ENCODE measurements around the gene AIF1L. TPM values are rescaled to one million over a fixed set of nuclear protein-coding genes. Genes with fewer than 3 reads are reported as not detected.

The AIF1L gene
- total and polyA plus RNA-seq, 2 of the 13 experiments (the other 11 are each of a cell fraction or from before 2014, with no cell fraction given): 12.4 to 36.5 TPM

DNA sequence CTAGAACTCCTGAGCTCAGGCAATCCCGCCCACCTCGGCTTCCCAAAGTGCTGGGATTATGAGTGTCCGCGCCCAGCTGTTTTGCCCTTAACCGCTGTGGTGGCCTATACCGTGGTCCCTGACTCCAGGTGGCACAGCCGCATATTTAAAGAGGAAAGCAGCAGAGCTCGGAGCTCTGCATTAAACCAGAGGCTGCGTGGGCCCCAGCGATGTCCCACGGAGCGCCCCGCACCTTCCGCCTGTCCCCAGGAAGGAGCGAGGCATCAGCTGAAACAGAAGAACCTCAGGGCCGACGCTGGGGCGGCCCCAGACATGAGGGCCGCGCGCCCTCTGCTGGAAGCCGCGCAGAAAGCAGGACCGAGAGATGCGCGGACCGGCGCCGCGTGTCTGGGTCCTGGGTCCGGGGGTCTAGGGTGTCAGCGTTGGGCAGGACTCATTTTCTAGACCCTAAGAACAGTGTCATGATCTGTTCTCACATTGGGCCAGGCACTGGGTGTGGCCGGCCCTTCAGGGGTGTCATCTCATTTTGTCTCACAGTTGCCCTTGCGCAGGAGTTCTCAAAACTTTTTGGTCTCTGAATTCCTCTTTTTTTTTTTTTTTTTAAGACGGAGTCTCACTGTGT lies 49.6 kb upstream of the AIF1L start (continued):
- TF ChIP-seq, protein P1, sequence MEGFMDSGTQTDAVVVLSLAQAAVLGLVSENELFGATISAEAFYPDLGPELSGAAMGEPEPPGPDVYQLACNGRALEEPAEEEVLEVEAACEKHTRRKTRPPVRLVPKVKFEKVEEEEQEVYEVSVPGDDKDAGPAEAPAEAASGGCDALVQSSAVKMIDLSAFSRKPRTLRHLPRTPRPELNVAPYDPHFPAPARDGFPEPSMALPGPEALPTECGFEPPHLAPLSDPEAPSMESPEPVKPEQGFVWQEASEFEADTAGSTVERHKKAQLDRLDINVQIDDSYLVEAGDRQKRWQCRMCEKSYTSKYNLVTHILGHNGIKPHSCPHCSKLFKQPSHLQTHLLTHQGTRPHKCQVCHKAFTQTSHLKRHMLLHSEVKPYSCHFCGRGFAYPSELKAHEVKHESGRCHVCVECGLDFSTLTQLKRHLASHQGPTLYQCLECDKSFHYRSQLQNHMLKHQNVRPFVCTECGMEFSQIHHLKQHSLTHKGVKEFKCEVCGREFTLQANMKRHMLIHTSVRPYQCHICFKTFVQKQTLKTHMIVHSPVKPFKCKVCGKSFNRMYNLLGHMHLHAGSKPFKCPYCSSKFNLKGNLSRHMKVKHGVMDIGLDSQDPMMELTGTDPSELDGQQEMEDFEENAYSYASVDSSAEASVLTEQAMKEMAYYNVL (CRISPR knock-in tag; IDR thresholded peaks at IDR 0.05; ENCODE audit: borderline replicate concordance): peak; percentile 19; the same call in 1 of the 2 replicates
- TF ChIP-seq, protein P2, sequence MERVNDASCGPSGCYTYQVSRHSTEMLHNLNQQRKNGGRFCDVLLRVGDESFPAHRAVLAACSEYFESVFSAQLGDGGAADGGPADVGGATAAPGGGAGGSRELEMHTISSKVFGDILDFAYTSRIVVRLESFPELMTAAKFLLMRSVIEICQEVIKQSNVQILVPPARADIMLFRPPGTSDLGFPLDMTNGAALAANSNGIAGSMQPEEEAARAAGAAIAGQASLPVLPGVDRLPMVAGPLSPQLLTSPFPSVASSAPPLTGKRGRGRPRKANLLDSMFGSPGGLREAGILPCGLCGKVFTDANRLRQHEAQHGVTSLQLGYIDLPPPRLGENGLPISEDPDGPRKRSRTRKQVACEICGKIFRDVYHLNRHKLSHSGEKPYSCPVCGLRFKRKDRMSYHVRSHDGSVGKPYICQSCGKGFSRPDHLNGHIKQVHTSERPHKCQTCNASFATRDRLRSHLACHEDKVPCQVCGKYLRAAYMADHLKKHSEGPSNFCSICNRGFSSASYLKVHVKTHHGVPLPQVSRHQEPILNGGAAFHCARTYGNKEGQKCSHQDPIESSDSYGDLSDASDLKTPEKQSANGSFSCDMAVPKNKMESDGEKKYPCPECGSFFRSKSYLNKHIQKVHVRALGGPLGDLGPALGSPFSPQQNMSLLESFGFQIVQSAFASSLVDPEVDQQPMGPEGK (CRISPR knock-in tag; IDR thresholded peaks at IDR 0.05): peak; percentile 49
- 0 out of 2 replicates have a peak, but pooled peaks have one; percentile 56 for TF ChIP-seq ZMAT3 (CRISPR knock-in tag; conservative IDR thresholded peaks at IDR 0.05)
- peak; percentile 47; the same call in 1 of the 2 replicates for TF ChIP-seq GABPB1 (CRISPR knock-in tag; IDR thresholded peaks at IDR 0.05)
- TF ChIP-seq, protein P3, sequence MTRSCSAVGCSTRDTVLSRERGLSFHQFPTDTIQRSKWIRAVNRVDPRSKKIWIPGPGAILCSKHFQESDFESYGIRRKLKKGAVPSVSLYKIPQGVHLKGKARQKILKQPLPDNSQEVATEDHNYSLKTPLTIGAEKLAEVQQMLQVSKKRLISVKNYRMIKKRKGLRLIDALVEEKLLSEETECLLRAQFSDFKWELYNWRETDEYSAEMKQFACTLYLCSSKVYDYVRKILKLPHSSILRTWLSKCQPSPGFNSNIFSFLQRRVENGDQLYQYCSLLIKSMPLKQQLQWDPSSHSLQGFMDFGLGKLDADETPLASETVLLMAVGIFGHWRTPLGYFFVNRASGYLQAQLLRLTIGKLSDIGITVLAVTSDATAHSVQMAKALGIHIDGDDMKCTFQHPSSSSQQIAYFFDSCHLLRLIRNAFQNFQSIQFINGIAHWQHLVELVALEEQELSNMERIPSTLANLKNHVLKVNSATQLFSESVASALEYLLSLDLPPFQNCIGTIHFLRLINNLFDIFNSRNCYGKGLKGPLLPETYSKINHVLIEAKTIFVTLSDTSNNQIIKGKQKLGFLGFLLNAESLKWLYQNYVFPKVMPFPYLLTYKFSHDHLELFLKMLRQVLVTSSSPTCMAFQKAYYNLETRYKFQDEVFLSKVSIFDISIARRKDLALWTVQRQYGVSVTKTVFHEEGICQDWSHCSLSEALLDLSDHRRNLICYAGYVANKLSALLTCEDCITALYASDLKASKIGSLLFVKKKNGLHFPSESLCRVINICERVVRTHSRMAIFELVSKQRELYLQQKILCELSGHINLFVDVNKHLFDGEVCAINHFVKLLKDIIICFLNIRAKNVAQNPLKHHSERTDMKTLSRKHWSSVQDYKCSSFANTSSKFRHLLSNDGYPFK (CRISPR knock-in tag; IDR thresholded peaks at IDR 0.05; ENCODE audit: borderline replicate concordance): peak; percentile 17; the same call in 1 of the 2 replicates
- TF ChIP-seq, protein P4, sequence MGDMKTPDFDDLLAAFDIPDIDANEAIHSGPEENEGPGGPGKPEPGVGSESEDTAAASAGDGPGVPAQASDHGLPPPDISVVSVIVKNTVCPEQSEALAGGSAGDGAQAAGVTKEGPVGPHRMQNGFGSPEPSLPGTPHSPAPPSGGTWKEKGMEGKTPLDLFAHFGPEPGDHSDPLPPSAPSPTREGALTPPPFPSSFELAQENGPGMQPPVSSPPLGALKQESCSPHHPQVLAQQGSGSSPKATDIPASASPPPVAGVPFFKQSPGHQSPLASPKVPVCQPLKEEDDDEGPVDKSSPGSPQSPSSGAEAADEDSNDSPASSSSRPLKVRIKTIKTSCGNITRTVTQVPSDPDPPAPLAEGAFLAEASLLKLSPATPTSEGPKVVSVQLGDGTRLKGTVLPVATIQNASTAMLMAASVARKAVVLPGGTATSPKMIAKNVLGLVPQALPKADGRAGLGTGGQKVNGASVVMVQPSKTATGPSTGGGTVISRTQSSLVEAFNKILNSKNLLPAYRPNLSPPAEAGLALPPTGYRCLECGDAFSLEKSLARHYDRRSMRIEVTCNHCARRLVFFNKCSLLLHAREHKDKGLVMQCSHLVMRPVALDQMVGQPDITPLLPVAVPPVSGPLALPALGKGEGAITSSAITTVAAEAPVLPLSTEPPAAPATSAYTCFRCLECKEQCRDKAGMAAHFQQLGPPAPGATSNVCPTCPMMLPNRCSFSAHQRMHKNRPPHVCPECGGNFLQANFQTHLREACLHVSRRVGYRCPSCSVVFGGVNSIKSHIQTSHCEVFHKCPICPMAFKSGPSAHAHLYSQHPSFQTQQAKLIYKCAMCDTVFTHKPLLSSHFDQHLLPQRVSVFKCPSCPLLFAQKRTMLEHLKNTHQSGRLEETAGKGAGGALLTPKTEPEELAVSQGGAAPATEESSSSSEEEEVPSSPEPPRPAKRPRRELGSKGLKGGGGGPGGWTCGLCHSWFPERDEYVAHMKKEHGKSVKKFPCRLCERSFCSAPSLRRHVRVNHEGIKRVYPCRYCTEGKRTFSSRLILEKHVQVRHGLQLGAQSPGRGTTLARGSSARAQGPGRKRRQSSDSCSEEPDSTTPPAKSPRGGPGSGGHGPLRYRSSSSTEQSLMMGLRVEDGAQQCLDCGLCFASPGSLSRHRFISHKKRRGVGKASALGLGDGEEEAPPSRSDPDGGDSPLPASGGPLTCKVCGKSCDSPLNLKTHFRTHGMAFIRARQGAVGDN (CRISPR knock-in tag; IDR thresholded peaks at IDR 0.05): peak; percentile 47; the same call in 1 of the 2 replicates
- TF ChIP-seq ZNF768 (CRISPR knock-in tag; IDR thresholded peaks at IDR 0.05): peak; percentile 41; the same call in 1 of the 2 replicates
- TF ChIP-seq, protein P5, sequence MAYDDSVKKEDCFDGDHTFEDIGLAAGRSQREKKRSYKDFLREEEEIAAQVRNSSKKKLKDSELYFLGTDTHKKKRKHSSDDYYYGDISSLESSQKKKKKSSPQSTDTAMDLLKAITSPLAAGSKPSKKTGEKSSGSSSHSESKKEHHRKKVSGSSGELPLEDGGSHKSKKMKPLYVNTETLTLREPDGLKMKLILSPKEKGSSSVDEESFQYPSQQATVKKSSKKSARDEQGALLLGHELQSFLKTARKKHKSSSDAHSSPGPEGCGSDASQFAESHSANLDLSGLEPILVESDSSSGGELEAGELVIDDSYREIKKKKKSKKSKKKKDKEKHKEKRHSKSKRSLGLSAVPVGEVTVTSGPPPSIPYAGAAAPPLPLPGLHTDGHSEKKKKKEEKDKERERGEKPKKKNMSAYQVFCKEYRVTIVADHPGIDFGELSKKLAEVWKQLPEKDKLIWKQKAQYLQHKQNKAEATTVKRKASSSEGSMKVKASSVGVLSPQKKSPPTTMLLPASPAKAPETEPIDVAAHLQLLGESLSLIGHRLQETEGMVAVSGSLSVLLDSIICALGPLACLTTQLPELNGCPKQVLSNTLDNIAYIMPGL (CRISPR knock-in tag; IDR thresholded peaks at IDR 0.05; ENCODE audit: borderline replicate concordance in 1 of 2, low read depth in 1 of 2): peak in 1 of 2 experiments; percentile 57; a peak in 1 of 4 replicates
- peak; percentile 25; the same call in 1 of the 2 replicates for TF ChIP-seq SALL1 (CRISPR knock-in tag; IDR thresholded peaks at IDR 0.05)
- TF ChIP-seq HDAC2 (CRISPR knock-in tag; IDR thresholded peaks at IDR 0.05): 0 out of 2 replicates have a peak, but pooled peaks have one; percentile 25
- TF ChIP-seq, protein P6, sequence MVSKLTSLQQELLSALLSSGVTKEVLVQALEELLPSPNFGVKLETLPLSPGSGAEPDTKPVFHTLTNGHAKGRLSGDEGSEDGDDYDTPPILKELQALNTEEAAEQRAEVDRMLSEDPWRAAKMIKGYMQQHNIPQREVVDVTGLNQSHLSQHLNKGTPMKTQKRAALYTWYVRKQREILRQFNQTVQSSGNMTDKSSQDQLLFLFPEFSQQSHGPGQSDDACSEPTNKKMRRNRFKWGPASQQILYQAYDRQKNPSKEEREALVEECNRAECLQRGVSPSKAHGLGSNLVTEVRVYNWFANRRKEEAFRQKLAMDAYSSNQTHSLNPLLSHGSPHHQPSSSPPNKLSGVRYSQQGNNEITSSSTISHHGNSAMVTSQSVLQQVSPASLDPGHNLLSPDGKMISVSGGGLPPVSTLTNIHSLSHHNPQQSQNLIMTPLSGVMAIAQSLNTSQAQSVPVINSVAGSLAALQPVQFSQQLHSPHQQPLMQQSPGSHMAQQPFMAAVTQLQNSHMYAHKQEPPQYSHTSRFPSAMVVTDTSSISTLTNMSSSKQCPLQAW (CRISPR knock-in tag; IDR thresholded peaks at IDR 0.05): 0 out of 2 replicates have a peak, but pooled peaks have one; percentile 43
